NB4 (cell line): ENCODE data around the gene LETM1.

Experiments used
- POLR2A ChIP-seq: IDR thresholded peaks from 2 replicates; pipeline ENCODE4 v1.6.1; 2011; ENCODE audit warnings: mild to moderate bottlenecking; ENCODE audit not compliant: insufficient read length; ENCODE audit errors: extremely low read depth
- TF ChIP-seq, protein P1 (sequence below): IDR thresholded peaks from one replicate; pipeline ENCODE4 v1.5.1; 2012; ENCODE audit warnings: low read depth, low read length
- TF ChIP-seq, protein P2 (sequence below): IDR thresholded peaks from 2 replicates; pipeline ENCODE4 v1.6.1; 2011; ENCODE audit warnings: low read depth, low read length

DNA sequence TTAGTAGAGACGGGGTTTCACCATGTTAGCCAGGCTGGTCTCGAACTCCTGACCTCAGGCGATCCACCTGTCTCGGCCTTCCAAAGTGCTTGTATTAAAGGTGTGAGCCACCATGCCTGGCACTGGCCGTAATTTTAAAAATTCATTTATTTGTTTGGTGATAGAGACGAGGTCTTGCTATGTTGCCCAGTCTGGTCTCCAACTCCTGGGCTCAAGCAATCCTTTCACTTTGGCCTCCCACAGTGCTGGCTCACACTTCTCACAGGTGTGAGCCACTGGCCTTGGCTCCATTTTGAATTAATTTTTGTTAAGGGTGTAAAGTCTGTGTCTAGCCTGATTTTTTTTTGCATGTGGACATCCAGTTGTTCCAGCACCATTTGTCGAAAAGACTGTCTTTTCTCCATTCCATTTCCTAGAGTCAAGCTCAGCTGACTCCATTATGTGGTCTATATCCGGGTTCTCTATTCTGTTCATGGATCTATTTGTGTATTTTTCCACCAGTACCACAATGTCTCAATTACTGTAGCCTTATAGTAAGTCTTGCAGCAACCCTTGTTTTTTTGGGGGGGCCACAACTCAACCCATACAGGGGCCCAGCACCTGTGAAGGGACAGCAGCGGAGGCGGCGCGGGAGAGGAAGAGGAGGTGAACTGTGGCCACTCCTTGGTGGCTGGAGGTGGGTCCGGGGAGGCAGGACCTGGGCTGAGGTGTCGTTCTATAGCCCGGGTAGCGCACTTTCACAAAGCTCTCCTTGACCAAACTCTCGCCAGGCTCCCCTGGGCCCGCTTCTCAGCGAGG is 13.8 kb upstream of the LETM1 start:
- TF ChIP-seq, protein P1, sequence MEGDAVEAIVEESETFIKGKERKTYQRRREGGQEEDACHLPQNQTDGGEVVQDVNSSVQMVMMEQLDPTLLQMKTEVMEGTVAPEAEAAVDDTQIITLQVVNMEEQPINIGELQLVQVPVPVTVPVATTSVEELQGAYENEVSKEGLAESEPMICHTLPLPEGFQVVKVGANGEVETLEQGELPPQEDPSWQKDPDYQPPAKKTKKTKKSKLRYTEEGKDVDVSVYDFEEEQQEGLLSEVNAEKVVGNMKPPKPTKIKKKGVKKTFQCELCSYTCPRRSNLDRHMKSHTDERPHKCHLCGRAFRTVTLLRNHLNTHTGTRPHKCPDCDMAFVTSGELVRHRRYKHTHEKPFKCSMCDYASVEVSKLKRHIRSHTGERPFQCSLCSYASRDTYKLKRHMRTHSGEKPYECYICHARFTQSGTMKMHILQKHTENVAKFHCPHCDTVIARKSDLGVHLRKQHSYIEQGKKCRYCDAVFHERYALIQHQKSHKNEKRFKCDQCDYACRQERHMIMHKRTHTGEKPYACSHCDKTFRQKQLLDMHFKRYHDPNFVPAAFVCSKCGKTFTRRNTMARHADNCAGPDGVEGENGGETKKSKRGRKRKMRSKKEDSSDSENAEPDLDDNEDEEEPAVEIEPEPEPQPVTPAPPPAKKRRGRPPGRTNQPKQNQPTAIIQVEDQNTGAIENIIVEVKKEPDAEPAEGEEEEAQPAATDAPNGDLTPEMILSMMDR = no peak
- no peak for TF ChIP-seq POLR2A
- TF ChIP-seq, protein P2, sequence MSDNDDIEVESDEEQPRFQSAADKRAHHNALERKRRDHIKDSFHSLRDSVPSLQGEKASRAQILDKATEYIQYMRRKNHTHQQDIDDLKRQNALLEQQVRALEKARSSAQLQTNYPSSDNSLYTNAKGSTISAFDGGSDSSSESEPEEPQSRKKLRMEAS = no peak
